HepG2 (cell line): ENCODE data around the gene DGCR6L.

Experiments used
- EP300 ChIP-seq, 3 experiments: sonication (generic) in 1 of 3; formaldehyde crosslinking in 1 of 3; IDR thresholded peaks; 2 replicates each; pipeline versions ENCODE4 v1.5.1 to v1.6.1; 2011 to 2020; ENCODE audit warnings: low read depth in 2 of 3, low read length in 2 of 3, borderline replicate concordance in 1 of 3, improper control_type of control experiment in 1 of 3, mild to moderate bottlenecking in 1 of 3, missing genetic modification reagents in 1 of 3, moderate library complexity in 1 of 3
- FOXA3 ChIP-seq: IDR thresholded peaks from 2 replicates; pipeline ENCODE4 v1.6.1; 2016; ENCODE audit warnings: missing genetic modification reagents, missing compliant biosample characterization
- GATAD1 ChIP-seq: IDR thresholded peaks from 2 replicates; pipeline ENCODE4 v1.6.1; 2016; ENCODE audit warnings: missing genetic modification reagents, missing compliant biosample characterization
- IKZF1 ChIP-seq: fragments of 450-650 bp; IDR thresholded peaks from 2 replicates; pipeline ENCODE4 v1.7.1; 2016
- IRF1 ChIP-seq: sonication (generic); formaldehyde crosslinking; IDR thresholded peaks from 2 replicates; pipeline ENCODE4 v1.4.0; 2020; ENCODE audit warnings: low read depth, mild to moderate bottlenecking, missing genetic modification reagents
- REST ChIP-seq, 2 experiments: IDR thresholded peaks; 2 replicates each; pipeline ENCODE4 v1.6.1; 2011 to 2012; ENCODE audit warnings: low read length in 2 of 2, borderline replicate concordance in 1 of 2, low read depth in 1 of 2, mild to moderate bottlenecking in 1 of 2, moderate library complexity in 1 of 2
- TAF1 ChIP-seq: sonication (generic); formaldehyde crosslinking; IDR thresholded peaks from 2 replicates; pipeline ENCODE4 v1.4.0; 2020; ENCODE audit warnings: missing genetic modification reagents
- ZFP36 ChIP-seq: fragments of 150-350 bp; IDR thresholded peaks from 2 replicates; pipeline ENCODE4 v1.6.1; 2018; ENCODE audit warnings: borderline replicate concordance, low read length, low read depth; ENCODE audit not compliant: partially characterized antibody
- ZNF142 ChIP-seq: sonication (generic); formaldehyde crosslinking; IDR thresholded peaks from 2 replicates; pipeline ENCODE4 v1.4.0; 2020; ENCODE audit warnings: missing genetic modification reagents
- ZNF672 ChIP-seq: sonication (generic); formaldehyde crosslinking; IDR thresholded peaks from 2 replicates; pipeline ENCODE4 v1.8.1; 2022; ENCODE audit warnings: missing genetic modification reagents

- no peak for TF ChIP-seq ZFP36
- no peak for TF ChIP-seq ZNF672
- no peak for TF ChIP-seq FOXA3 (CRISPR knock-in tag)
- no peak for TF ChIP-seq ZNF142 (CRISPR knock-in tag)
- TF ChIP-seq IRF1 (CRISPR knock-in tag), result no peak
- TF ChIP-seq TAF1 (CRISPR knock-in tag), result no peak
- no peak for TF ChIP-seq GATAD1 (CRISPR knock-in tag)
- TF ChIP-seq EP300 (IDR thresholded peaks at IDR 0.05; ENCODE audit: low read depth in 2 of 2, low read length in 2 of 2), result no peak
- TF ChIP-seq EP300 (CRISPR knock-in tag; IDR thresholded peaks at IDR 0.05; ENCODE audit: borderline replicate concordance), result no peak
- TF ChIP-seq REST (IDR thresholded peaks at IDR 0.05; ENCODE audit: borderline replicate concordance in 1 of 2, low read depth in 1 of 2, low read length in 2 of 2), result no peak; a peak in 1 of 4 replicates
- TF ChIP-seq IKZF1, result no peak
These were observed 7.3 kb downstream of the DGCR6L start for GRCh38 chr22:20312396-20313191.
